ENCODE results near the gene DST.

- TF ChIP-seq EZH2 (IDR thresholded peaks at IDR 0.05) (no peak), CTCF (IDR thresholded peaks at IDR 0.05 in 2 of 3, conservative IDR thresholded peaks at IDR 0.05 in 1 of 3; ENCODE audit: borderline replicate concordance in 1 of 3, insufficient read depth in 1 of 3, low read depth in 2 of 3, low read length in 2 of 3) (no peak), POLR2AphosphoS5 (IDR thresholded peaks at IDR 0.05; ENCODE audit: low read depth, low read length) (no peak), POLR2A (IDR thresholded peaks at IDR 0.05; ENCODE audit: borderline replicate concordance, extremely low read depth, insufficient read depth, insufficient read length) (no peak)
These were observed 49.1 kb upstream of the DST start for GRCh38 chr6:56691814-56692213.
